ENCODE measurements around the gene PXT1.

DNA sequence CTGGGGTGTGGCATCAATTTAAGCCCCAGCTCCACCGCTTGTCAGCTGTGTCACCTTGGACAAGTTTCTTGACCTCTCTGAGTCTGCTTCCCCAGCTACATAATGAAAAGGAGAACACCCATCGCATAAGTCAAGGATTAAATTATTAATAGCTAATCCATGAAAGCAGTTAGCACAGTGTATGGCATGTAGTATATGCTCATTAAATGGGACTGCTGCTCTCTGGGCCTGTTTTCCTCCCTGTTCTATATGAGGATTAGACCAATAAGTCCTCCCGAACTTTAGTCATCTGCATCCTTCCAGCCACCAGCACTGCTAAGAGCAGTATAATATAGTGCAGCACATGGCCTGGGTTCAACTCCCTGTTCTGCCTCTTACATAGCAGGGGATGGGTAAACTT lies 74.9 kb downstream of the PXT1 start:
- no peak for TF ChIP-seq CTCF (IDR thresholded peaks at IDR 0.05)
- no peak for TF ChIP-seq POLR2A (IDR thresholded peaks at IDR 0.05)
- no peak for TF ChIP-seq POLR2AphosphoS5 (IDR thresholded peaks at IDR 0.05)

Measured in breast epithelium (tissue), 3 donors.